Adrenal gland (tissue), 19 donors: ENCODE measurements around the gene BMERB1. TPM values are rescaled to one million over a fixed set of nuclear protein-coding genes. Genes with fewer than 3 reads are reported as not detected.
"Not testable (repeated sequence)": the region's sequence is repeated elsewhere in the genome, so short reads cannot be mapped to it uniquely, and the experiment has no call there.

Experiments
- DNase-seq, 7 donors: peaks; one replicate each; pipeline ENCODE4 v3.0.0-alpha.2; 2019 to 2020
- H3K27ac ChIP-seq, 5 donors: fragments of 200-600 bp; sonication (generic) in 4 of 5; 1 replicate in 3 of 5; 2 replicates in 2 of 5; pipeline versions ENCODE4 v1.5.1 to v1.8.0; 2016 to 2020; ENCODE audit warnings: mild to moderate bottlenecking in 1 of 5
- H3K27me3 ChIP-seq: fragments of 200-600 bp; 2 replicates; pipeline ENCODE4 v1.8.0; 2021
- H3K36me3 ChIP-seq, 2 donors: fragments of 200-600 bp; replicated peaks in 1 of 2; 1 replicate in 1 of 2; 2 replicates in 1 of 2; pipeline versions ENCODE4 v1.5.1 to v1.8.0; 2018 to 2022
- H3K4me1 ChIP-seq, 2 donors: fragments of 200-600 bp; replicated peaks in 1 of 2; 1 replicate in 1 of 2; 2 replicates in 1 of 2; pipeline versions ENCODE4 v1.5.1 to v1.8.0; 2018 to 2021
- H3K4me3 ChIP-seq, 4 donors: fragments of 200-600 bp; sonication (generic) in 3 of 4; one replicate each; pipeline ENCODE4 v1.5.1; 2016 to 2018
- H3K9me3 ChIP-seq, 3 donors: fragments of 200-600 bp; sonication (generic) in 1 of 3; replicated peaks in 1 of 3; 1 replicate in 2 of 3; 2 replicates in 1 of 3; pipeline versions ENCODE4 v1.5.1 to v1.8.0; 2016 to 2021
- CTCF ChIP-seq, 6 experiments: fragments of 450-650 bp in 4 of 6; fragments of 200-600 bp in 2 of 6; sonication (generic) in 1 of 6; IDR thresholded peaks; 1 replicate in 5 of 6; 2 replicates in 1 of 6; pipeline versions ENCODE4 v1.5.1 to v1.8.0; 2016 to 2021; ENCODE audit warnings: antibody characterized with exemption in 6 of 6, mild to moderate bottlenecking in 2 of 6, moderate library complexity in 1 of 6
- POLR2A ChIP-seq, 2 donors: fragments of 450-650 bp; IDR thresholded peaks; one replicate each; pipeline ENCODE4 v1.6.1; 2017; ENCODE audit warnings: antibody characterized with exemption in 2 of 2, mild to moderate bottlenecking in 2 of 2, moderate library complexity in 1 of 2
- WGBS, 4 donors: extraction: QIAGEN DNeasy Blood & Tissue Kit in 2 of 4; methylation state at CpG; one replicate each; pipeline versions ENCODE4 v1.1.5 to v1.1.7; 2013 to 2017; 5-methylcytosine and 5-hydroxymethylcytosine counted together
- intact Hi-C, 2 donors: fragments of 100-400 bp; cut with DNase I; formaldehyde crosslinking; loops; one replicate each; pipeline versions ENCODE4 v1.14.1 to v1.15.0; 2022 to 2023
- long read RNA-seq, 10 donors: library from polyadenylated mRNA in 3 of 10; unstranded in 2 of 10; stranded (forward) in 1 of 10; transcript quantifications; one replicate each; pipeline ENCODE4 v2.0.0 and lab custom pipeline, GENCODE V29; 2021 to 2026
- polyA plus RNA-seq, 3 donors: library from polyadenylated mRNA; stranded (reverse); fragments of 200-250 nt in 2 of 3; fragments of 350-450 nt in 1 of 3; fragmentation: Illumina TruSeq in 1 of 3; extraction: RNeasy Lipid Tissue Mini Kit (QIAGEN cat#74804) in 1 of 3; gene quantifications; one replicate each; pipeline ENCODE4 v1.2.3, GENCODE V29; 2013 to 2014
- total RNA-seq, 9 donors: library from RNA; depleted of rRNA in 4 of 9; stranded (reverse); fragments of >200 nt in 4 of 9; fragments of 120-200 nt in 1 of 9; fragmentation: NEBNext Ultra II Directional in 1 of 9; extraction: Animal tissue kit (Norgen Biotek cat#: 25700) in 1 of 9; gene quantifications; one replicate each; pipeline versions ENCODE4 v1.1.0 to v1.2.4, GENCODE V29; 2013 to 2023
- donor health status: healthy with polysubstance abuse.
- donor health status: Bipolar disorder and iron deficiency.
- donor health status: DM: yes; HTN: yes; CAD: no.
- donor health status: DM: no; HTN: no; CAD: no.
- donor health status: DM: no; HTN: no; CAD: no.
- donor health status: DM: yes; HTN: yes; CAD: no.

Gene BMERB1
- total RNA-seq (10 to 100 TPM in 8 of 9 donors, 1 to 10 TPM in 1; 9.8 to 56.0 (median 19.3) TPM), polyA plus RNA-seq (10 to 100 TPM; 12.6 to 17.9 (median 16.8) TPM)
- long read RNA-seq, donor 1, partial matches to known transcripts: 9 of 10 reads
- long read RNA-seq, donor 1, other reads (novel, unspliced or antisense): 0 of 10 reads
- long read RNA-seq, donor 2, partial matches to known transcripts: 8 of 9 reads
- long read RNA-seq, donor 2, other reads (novel, unspliced or antisense): 0 of 9 reads
- long read RNA-seq, donor 3, partial matches to known transcripts: 0 of 2 reads
- long read RNA-seq, donor 3, other reads (novel, unspliced or antisense): 0 of 2 reads
- long read RNA-seq, donor 4, transcript C16orf45-201 (6 exons, 2,404 nt): major isoform, 5 of 9 reads
- long read RNA-seq, donor 4, partial matches to known transcripts: 1 of 9 reads
- long read RNA-seq, donor 4, other reads (novel, unspliced or antisense): 3 of 9 reads
- long read RNA-seq, donor 5, transcript C16orf45-201 (6 exons, 2,404 nt): major isoform, 30 of 37 reads
- long read RNA-seq, donor 5, partial matches to known transcripts: 0 of 37 reads
- long read RNA-seq, donor 5, other reads (novel, unspliced or antisense): 7 of 37 reads
- long read RNA-seq, donor 6, transcript C16orf45-201 (6 exons, 2,404 nt): major isoform, 8 of 15 reads
- long read RNA-seq, donor 6, partial matches to known transcripts: 2 of 15 reads
- long read RNA-seq, donor 6, other reads (novel, unspliced or antisense): 5 of 15 reads
- long read RNA-seq, donor 7, partial matches to known transcripts: 0 of 2 reads
- long read RNA-seq, donor 7, other reads (novel, unspliced or antisense): 0 of 2 reads
- long read RNA-seq, donor 8, partial matches to known transcripts: 0 of 2 reads
- long read RNA-seq, donor 8, other reads (novel, unspliced or antisense): 0 of 2 reads
- long read RNA-seq, donor 9, partial matches to known transcripts: 0 of 3 reads
- long read RNA-seq, donor 9, other reads (novel, unspliced or antisense): 0 of 3 reads
- long read RNA-seq, donor 10, partial matches to known transcripts: 0 of 4 reads
- long read RNA-seq, donor 10, other reads (novel, unspliced or antisense): 0 of 4 reads

DNA sequence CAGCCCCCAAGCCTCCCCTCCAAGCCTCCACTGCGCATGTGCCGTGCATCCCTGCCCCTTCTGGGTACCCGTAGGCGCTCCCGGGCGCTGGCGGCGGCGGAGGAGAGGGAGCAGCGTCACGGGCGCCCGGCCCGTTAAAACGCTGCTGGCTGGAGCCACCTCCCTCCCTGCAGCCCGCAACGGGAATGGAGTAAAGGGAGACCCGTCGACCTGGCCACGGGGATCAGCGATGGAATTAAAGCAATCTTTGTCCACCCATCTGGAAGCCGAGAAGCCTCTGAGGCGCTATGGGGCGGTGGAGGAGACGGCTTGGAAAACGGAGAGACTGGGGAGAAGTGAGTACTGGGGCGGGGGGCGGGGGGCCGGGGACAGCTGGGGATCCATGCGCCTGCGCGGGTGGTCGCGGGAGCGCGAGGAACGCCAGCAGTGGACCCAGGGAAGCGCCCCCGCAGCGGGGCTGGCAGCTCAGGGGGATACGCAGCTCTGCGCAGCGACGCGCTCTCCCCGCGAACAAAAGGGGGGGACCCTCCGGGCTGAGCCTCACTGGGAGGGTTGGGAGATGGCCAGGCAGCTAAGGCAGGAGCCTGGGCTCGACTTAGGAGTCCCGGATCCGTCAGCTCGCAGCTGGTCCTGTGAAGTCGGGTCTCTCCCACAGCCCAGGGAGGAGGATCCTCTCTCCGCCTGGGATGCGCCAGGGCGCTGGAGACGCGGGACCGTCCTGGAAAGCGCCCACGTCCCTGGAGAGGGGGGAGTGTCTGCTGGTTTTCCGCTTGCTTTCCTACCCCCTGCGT lies at the start of gene BMERB1:
Gene BMERB1 (plus strand): TSS at position 164 of the 791 bp plus-strand sequence. CDS start 66 bp downstream, at position 230.
- H3K36me3 ChIP-seq: no peaks in the 10 kb centered on the region
- peak within 1 kb of the TSS in 2 of 5 donors; percentile 61 to 64 for H3K27ac ChIP-seq
- H3K4me3 ChIP-seq: peak within 1 kb of the TSS in 3 of 4 donors; percentile 23 to 66 (median 40)
- peaks cover 0 to 10% of the 10 kb centered on the region in 2 donors for H3K4me1 ChIP-seq
- DNase-seq: peak; percentile 47 to 77 (median 58)
- TF ChIP-seq POLR2A (IDR thresholded peaks at IDR 0.05) (no peak), CTCF (IDR thresholded peaks at IDR 0.05) (no peak)
- WGBS, 4 donors: 0 to 1% (median 0%) methylated on average over 18 to 63 of the region's 63 CpGs
- H3K9me3 ChIP-seq: no peaks in the 10 kb centered on the region
- H3K27me3 ChIP-seq: no peaks in the 10 kb centered on the region
- intact Hi-C loops: loop anchor here in 1 of 2 donors (10.0 kb wide), 1 partner anchor 120 kb away; no protein-coding TSS in a partner anchor

- H3K36me3 ChIP-seq, DNase-seq, intact Hi-C loops, H3K4me1 ChIP-seq, H3K27me3 ChIP-seq, H3K9me3 ChIP-seq, H3K4me3 ChIP-seq, H3K27ac ChIP-seq: not testable (repeated sequence)
- 86 to 92% (median 88%) methylated on average over 6 of the region's 6 CpGs for WGBS, 4 donors
Observed at GRCh38 chr16:15388060-15388459, 46.3 kb upstream of the BMERB1 start.

GRCh38 chr16:15389916-15390315 lies 44.5 kb upstream of the BMERB1 start:
- H3K9me3 ChIP-seq, DNase-seq: not testable (repeated sequence)
- WGBS, 4 donors: 80 to 84% (median 81%) methylated on average over 5 of the region's 5 CpGs

GRCh38 chr16:15393025-15393424 lies 41.4 kb upstream of the BMERB1 start:
- DNase-seq, H3K4me1 ChIP-seq, H3K36me3 ChIP-seq, H3K4me3 ChIP-seq, intact Hi-C loops, H3K27ac ChIP-seq, H3K27me3 ChIP-seq, H3K9me3 ChIP-seq: not testable (repeated sequence)
- 88 to 95% (median 92%) methylated on average over 6 to 8 of the region's 8 CpGs for WGBS, 4 donors

More at GRCh38 chr16:15389916-15390315, 44.5 kb upstream of the BMERB1 start:
- H3K27me3 ChIP-seq, H3K36me3 ChIP-seq, H3K4me1 ChIP-seq, H3K4me3 ChIP-seq, H3K27ac ChIP-seq, intact Hi-C loops: not testable (repeated sequence)
